ENCODE measurements around the gene AVPR1B.

- TF ChIP-seq, protein P1, sequence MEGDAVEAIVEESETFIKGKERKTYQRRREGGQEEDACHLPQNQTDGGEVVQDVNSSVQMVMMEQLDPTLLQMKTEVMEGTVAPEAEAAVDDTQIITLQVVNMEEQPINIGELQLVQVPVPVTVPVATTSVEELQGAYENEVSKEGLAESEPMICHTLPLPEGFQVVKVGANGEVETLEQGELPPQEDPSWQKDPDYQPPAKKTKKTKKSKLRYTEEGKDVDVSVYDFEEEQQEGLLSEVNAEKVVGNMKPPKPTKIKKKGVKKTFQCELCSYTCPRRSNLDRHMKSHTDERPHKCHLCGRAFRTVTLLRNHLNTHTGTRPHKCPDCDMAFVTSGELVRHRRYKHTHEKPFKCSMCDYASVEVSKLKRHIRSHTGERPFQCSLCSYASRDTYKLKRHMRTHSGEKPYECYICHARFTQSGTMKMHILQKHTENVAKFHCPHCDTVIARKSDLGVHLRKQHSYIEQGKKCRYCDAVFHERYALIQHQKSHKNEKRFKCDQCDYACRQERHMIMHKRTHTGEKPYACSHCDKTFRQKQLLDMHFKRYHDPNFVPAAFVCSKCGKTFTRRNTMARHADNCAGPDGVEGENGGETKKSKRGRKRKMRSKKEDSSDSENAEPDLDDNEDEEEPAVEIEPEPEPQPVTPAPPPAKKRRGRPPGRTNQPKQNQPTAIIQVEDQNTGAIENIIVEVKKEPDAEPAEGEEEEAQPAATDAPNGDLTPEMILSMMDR (IDR thresholded peaks at IDR 0.05; ENCODE audit: borderline replicate concordance, extremely low read depth, low read length, poor library complexity, severe bottlenecking) = no peak
- no peak for TF ChIP-seq EZH2 (IDR thresholded peaks at IDR 0.05; ENCODE audit: borderline replicate concordance, low read depth, low read length, severe bottlenecking)
Measured at GRCh38 chr1:206135248-206135647, 18.1 kb upstream of the AVPR1B start.

Measured in DND-41 (cell line).